HG03558 (cell line): Measurements from ENCODE around the gene ROCK2.

Experiments
- ATAC-seq: cut with Tn5 transposase; IDR thresholded peaks from one replicate; pipeline ENCODE4 v1.9.1; 2021; ENCODE audit warnings: moderate number of reproducible peaks; ENCODE audit not compliant: unreplicated experiment; ENCODE audit errors: extremely low read depth

ROCK2 gene

GRCh38 chr2:11344342-11344955 lies at the start of gene ROCK2:
Gene ROCK2, minus strand, starts transcription at chr2:11344636. Its CDS starts 500 bp downstream, at chr2:11344136.
- ATAC-seq: peak; percentile 45

- no peak for ATAC-seq
Observed at GRCh38 chr2:11393711-11394236, 49.3 kb upstream of the ROCK2 start.

- ATAC-seq: no peak
Observed at GRCh38 chr2:11391942-11392266, 47.5 kb upstream of the ROCK2 start.

GRCh38 chr2:11390399-11390658 lies 45.9 kb upstream of the ROCK2 start:
- ATAC-seq: no peak

GRCh38 chr2:11389551-11390398 lies 45.3 kb upstream of the ROCK2 start:
- ATAC-seq: no peak

GRCh38 chr2:11389052-11389420 lies 44.6 kb upstream of the ROCK2 start:
- ATAC-seq: no peak

GRCh38 chr2:11388262-11389051 lies 44.0 kb upstream of the ROCK2 start:
- ATAC-seq: no peak

- ATAC-seq: no peak
Observed at GRCh38 chr2:11387843-11388242, 43.4 kb upstream of the ROCK2 start.

- no peak for ATAC-seq
Observed at GRCh38 chr2:11387100-11387390, 42.6 kb upstream of the ROCK2 start.

- no peak for ATAC-seq
Observed at GRCh38 chr2:11385847-11386246, 41.4 kb upstream of the ROCK2 start.

GRCh38 chr2:11385216-11385615 lies 40.8 kb upstream of the ROCK2 start:
- no peak for ATAC-seq

- no peak for ATAC-seq
Observed at GRCh38 chr2:11379558-11379957, 35.1 kb upstream of the ROCK2 start.

GRCh38 chr2:11377928-11378545 lies 33.6 kb upstream of the ROCK2 start:
- peak; percentile 89 for ATAC-seq

GRCh38 chr2:11376071-11376470 lies 31.6 kb upstream of the ROCK2 start:
- ATAC-seq: no peak

GRCh38 chr2:11375689-11376027 lies 31.2 kb upstream of the ROCK2 start:
- no peak for ATAC-seq

GRCh38 chr2:11375025-11375688 lies 30.7 kb upstream of the ROCK2 start:
- no peak for ATAC-seq

- ATAC-seq: no peak
Observed at GRCh38 chr2:11373096-11373495, 28.7 kb upstream of the ROCK2 start.

GRCh38 chr2:11371092-11371937 lies 26.9 kb upstream of the ROCK2 start:
- no peak for ATAC-seq

GRCh38 chr2:11370377-11371091 lies 26.1 kb upstream of the ROCK2 start:
- no peak for ATAC-seq
